H1 (cell line): ENCODE measurements around the gene BPI. TPM values are rescaled to one million over a fixed set of nuclear protein-coding genes. Genes with fewer than 3 reads are reported as not detected.

Experiments used
- CHD7 ChIP-seq: fragments of 300-600 bp; sonication (generic); IDR thresholded peaks from 2 replicates; pipeline ENCODE4 v1.7.1; 2012; ENCODE audit warnings: low read length, moderate library complexity, mild to moderate bottlenecking, inconsistent platforms; ENCODE audit not compliant: insufficient replicate concordance
- EP300 ChIP-seq, 2 experiments: IDR thresholded peaks; 1 replicate in 1 of 2; 2 replicates in 1 of 2; pipeline ENCODE4 v1.6.1; 2011 to 2012; ENCODE audit warnings: low read depth in 2 of 2, low read length in 2 of 2, mild to moderate bottlenecking in 2 of 2, borderline replicate concordance in 1 of 2, inconsistent platforms in 1 of 2, moderate library complexity in 1 of 2
- HDAC6 ChIP-seq: IDR thresholded peaks from one replicate; pipeline ENCODE4 v1.7.1; 2012; ENCODE audit warnings: low read depth, mild to moderate bottlenecking, inconsistent platforms, low read length, moderate library complexity
- POU5F1 ChIP-seq: IDR thresholded peaks from 2 replicates; pipeline ENCODE4 v1.6.1; 2011; ENCODE audit warnings: low read depth, mild to moderate bottlenecking, low read length, moderate library complexity
- RBBP5 ChIP-seq: IDR thresholded peaks from 2 replicates; pipeline ENCODE4 v1.7.1; 2012; ENCODE audit warnings: low read depth, mild to moderate bottlenecking, inconsistent platforms, low read length, moderate library complexity, borderline replicate concordance
- SIRT6 ChIP-seq: IDR thresholded peaks from one replicate; pipeline ENCODE4 v1.7.1; 2012; ENCODE audit warnings: low read length, inconsistent platforms
- SIX5 ChIP-seq: IDR thresholded peaks from 2 replicates; pipeline ENCODE4 v1.6.1; 2011; ENCODE audit warnings: mild to moderate bottlenecking, low read depth, low read length
- TBP ChIP-seq: IDR thresholded peaks from 2 replicates; pipeline ENCODE4 v1.6.1; 2011; ENCODE audit warnings: low read depth, low read length, improper control_type of control experiment
- TCF12 ChIP-seq: IDR thresholded peaks from 2 replicates; pipeline ENCODE4 v1.6.1; 2011; ENCODE audit warnings: low read depth, mild to moderate bottlenecking, low read length
- ZNF274 ChIP-seq: IDR thresholded peaks from 2 replicates; pipeline ENCODE4 v1.7.0; 2012; ENCODE audit warnings: low read length, borderline replicate concordance; ENCODE audit errors: extremely low read depth
- polyA plus RNA-seq, 7 experiments: library from polyadenylated mRNA; depleted of rRNA in 3 of 7; stranded (reverse) in 5 of 7; unstranded in 2 of 7; fragments of >200 nt in 5 of 7; fragments of 200-250 nt in 2 of 7; gene quantifications; 1 replicate in 5 of 7; 2 replicates in 1 of 7; 4 replicates in 1 of 7; pipeline versions ENCODE4 v1.2.1 to v1.2.3, GENCODE V29; 2011 to 2013; ENCODE audit warnings: missing spikeins in 2 of 7, mixed read lengths in 2 of 7
- total RNA-seq: library from RNA; stranded (reverse); fragmentation: NEBNext Ultra II Directional; extraction: Animal tissue kit (Norgen Biotek cat#: 25700); gene quantifications from 2 replicates; pipeline ENCODE4 v1.2.1, GENCODE V29; 2021

The BPI gene
- total and polyA plus RNA-seq, 2 of the 8 experiments (the other 6 are each of a cell fraction or from before 2014, with no cell fraction given) = not detected

- TF ChIP-seq CHD7 = no peak
- TF ChIP-seq HDAC6 = no peak
- TF ChIP-seq TCF12 = no peak
- no peak for TF ChIP-seq ZNF274
- TF ChIP-seq SIRT6 = no peak
- TF ChIP-seq RBBP5 = no peak
- no peak for TF ChIP-seq SIX5
- TF ChIP-seq POU5F1 = no peak
- no peak for TF ChIP-seq TBP
- no peak for TF ChIP-seq EP300 (IDR thresholded peaks at IDR 0.05; ENCODE audit: borderline replicate concordance in 1 of 2, low read depth in 2 of 2, low read length in 2 of 2)
Measured at GRCh38 chr20:38267901-38268514, 35.9 kb upstream of the BPI start (continued).
